Left ventricle myocardium inferior (tissue), 1 donor: ENCODE results near the gene GABRB3. TPM values are rescaled to one million over a fixed set of nuclear protein-coding genes. Genes with fewer than 3 reads are reported as not detected.

Experiments
- DNase-seq: peaks from one replicate; pipeline ENCODE4 v3.0.0-alpha.2; 2020
- H3K27ac ChIP-seq: fragments of 200-600 bp; replicated peaks from 2 replicates; pipeline ENCODE4 v1.8.0; 2021
- H3K27me3 ChIP-seq: fragments of 200-600 bp; 2 replicates; pipeline ENCODE4 v1.8.0; 2021; ENCODE audit warnings: low read depth
- H3K36me3 ChIP-seq: fragments of 200-600 bp; 2 replicates; pipeline ENCODE4 v1.8.0; 2021
- H3K4me1 ChIP-seq: fragments of 200-600 bp; 2 replicates; pipeline ENCODE4 v1.8.0; 2021
- H3K4me3 ChIP-seq: fragments of 200-600 bp; 2 replicates; pipeline ENCODE4 v1.8.0; 2021; ENCODE audit warnings: mild to moderate bottlenecking, moderate library complexity
- H3K9me3 ChIP-seq: fragments of 200-600 bp; replicated peaks from 2 replicates; pipeline ENCODE4 v1.8.0; 2021
- intact Hi-C: fragments of 100-400 bp; cut with micrococcal nuclease; formaldehyde crosslinking; loops from one replicate; pipeline ENCODE4 v1.11.0; 2022
- total RNA-seq: library from RNA; stranded (reverse); fragmentation: NEBNext Ultra II Directional; extraction: Animal tissue kit (Norgen Biotek cat#: 25700); gene quantifications from one replicate; pipeline ENCODE4 v1.2.1, GENCODE V29; 2021
- TF ChIP-seq, protein P1 (sequence below): fragments of 200-600 bp; IDR thresholded peaks from 2 replicates; pipeline ENCODE4 v1.8.0; 2021; ENCODE audit warnings: antibody characterized with exemption, mild to moderate bottlenecking, borderline replicate concordance
- donor health status: DM: no; HTN: yes; CAD: no; lungs with severe emphysema.

Gene GABRB3
- total RNA-seq, 1 donor from 2014 or later, result 2.4 TPM

DNA sequence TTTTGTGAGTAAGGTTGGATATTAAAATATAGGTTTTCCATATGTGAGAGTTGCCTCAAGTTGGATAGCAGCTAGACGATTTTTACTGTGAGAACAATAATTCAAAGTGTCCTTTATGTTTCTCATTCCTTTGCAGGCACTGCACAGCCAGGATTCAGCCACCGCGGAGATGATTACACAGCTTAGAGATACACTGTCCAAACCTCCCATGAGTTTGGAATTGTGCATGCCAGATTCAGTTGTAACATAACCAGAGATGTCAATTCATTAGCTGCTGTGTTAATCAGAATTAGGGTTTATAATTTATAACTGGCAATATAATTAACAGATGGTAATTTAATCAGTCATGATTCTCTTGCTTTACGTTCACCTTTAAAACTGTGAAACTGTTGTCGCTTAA is 132.3 kb downstream of the GABRB3 start:
- H3K9me3 ChIP-seq, result no peaks in the 10 kb centered on the region
- no peak for DNase-seq
- TF ChIP-seq, protein P1, sequence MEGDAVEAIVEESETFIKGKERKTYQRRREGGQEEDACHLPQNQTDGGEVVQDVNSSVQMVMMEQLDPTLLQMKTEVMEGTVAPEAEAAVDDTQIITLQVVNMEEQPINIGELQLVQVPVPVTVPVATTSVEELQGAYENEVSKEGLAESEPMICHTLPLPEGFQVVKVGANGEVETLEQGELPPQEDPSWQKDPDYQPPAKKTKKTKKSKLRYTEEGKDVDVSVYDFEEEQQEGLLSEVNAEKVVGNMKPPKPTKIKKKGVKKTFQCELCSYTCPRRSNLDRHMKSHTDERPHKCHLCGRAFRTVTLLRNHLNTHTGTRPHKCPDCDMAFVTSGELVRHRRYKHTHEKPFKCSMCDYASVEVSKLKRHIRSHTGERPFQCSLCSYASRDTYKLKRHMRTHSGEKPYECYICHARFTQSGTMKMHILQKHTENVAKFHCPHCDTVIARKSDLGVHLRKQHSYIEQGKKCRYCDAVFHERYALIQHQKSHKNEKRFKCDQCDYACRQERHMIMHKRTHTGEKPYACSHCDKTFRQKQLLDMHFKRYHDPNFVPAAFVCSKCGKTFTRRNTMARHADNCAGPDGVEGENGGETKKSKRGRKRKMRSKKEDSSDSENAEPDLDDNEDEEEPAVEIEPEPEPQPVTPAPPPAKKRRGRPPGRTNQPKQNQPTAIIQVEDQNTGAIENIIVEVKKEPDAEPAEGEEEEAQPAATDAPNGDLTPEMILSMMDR, result no peak
- H3K36me3 ChIP-seq, result no peaks in the 10 kb centered on the region
- intact Hi-C loops, result no loop called here
- H3K4me3 ChIP-seq, result no peak overlapping the region
- H3K27me3 ChIP-seq, result no peaks in the 10 kb centered on the region
- peaks cover 4% of the 10 kb centered on the region for H3K4me1 ChIP-seq
- H3K27ac ChIP-seq, result no peak overlapping the region

DNA sequence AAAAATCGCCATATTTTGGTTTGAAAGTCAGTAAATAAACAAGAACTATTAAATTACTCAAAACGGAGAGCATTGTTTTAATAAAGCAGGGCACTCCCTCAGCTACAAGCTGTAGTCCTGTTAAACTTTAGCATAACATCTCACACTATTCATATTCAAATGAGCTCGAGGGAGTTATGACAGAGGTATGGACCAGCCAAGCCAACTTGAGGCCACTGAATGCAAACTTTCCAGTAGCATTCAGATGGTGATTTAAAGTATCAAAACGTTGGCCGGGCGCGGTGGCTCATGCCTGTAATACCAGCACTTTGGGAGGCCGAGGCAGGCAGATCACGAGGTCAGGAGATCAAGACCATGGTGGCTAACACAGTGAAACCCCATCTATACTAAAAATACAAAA is 132.9 kb downstream of the GABRB3 start:
- no peak overlapping the region for H3K4me3 ChIP-seq
- H3K27ac ChIP-seq, result no peak overlapping the region
- peaks cover 4% of the 10 kb centered on the region for H3K4me1 ChIP-seq
- H3K36me3 ChIP-seq, result no peaks in the 10 kb centered on the region
- intact Hi-C loops, result no loop called here
- DNase-seq, result no peak
- H3K27me3 ChIP-seq, result no peaks in the 10 kb centered on the region
- H3K9me3 ChIP-seq, result no peaks in the 10 kb centered on the region
- TF ChIP-seq, protein P1, result no peak

DNA sequence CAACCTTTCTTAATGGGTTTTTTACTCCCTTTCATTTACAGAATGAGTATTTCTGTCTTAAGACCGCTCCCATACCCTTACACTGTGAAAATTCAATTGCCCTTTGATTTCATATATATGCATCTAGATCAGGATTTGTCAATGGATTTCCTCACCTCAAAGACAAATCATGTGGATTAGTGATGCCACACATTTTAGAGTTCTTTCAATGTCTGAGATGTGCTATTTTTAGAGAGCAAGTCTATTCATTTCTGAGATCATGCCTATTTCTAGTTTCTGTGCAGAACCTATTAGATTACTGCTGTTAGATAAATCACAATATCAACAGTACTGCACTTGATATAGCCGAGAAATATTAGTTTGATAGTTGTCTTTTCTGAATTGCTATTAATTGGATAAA is 137.3 kb downstream of the GABRB3 start:
- TF ChIP-seq, protein P1, result no peak
- peaks cover 4% of the 10 kb centered on the region for H3K4me1 ChIP-seq
- intact Hi-C loops, result no loop called here
- DNase-seq, result no peak
- H3K4me3 ChIP-seq, result no peak overlapping the region
- no peaks in the 10 kb centered on the region for H3K9me3 ChIP-seq
- no peaks in the 10 kb centered on the region for H3K36me3 ChIP-seq
- no peak overlapping the region for H3K27ac ChIP-seq
- no peaks in the 10 kb centered on the region for H3K27me3 ChIP-seq

DNA sequence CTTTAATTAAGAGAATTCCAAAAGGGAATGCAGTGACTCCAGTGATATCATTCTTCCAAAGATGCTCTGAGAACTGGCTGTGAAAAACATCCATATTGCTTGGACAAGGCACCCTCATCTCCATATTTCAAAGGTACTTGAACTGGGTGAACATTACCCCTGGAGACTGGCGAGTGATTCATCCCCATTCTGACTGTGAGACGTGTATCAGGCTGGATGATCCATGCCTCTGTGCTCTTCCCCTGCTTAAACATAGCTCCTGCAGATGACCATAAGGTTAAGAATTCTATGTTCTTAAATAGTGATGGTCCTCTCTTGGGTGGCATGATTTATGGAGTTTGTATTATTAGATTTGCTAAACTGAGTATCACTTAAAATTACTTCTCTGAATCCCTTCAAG is 137.8 kb downstream of the GABRB3 start:
- intact Hi-C loops, result no loop called here
- no peak for DNase-seq
- Histone ChIP-seq H3K27ac (no peak overlapping the region), H3K36me3 (no peaks in the 10 kb centered on the region), H3K9me3 (no peaks in the 10 kb centered on the region), H3K4me3 (no peak overlapping the region), H3K4me1 (peaks cover 4% of the 10 kb centered on the region), H3K27me3 (no peaks in the 10 kb centered on the region)
- TF ChIP-seq, protein P1, result no peak

DNA sequence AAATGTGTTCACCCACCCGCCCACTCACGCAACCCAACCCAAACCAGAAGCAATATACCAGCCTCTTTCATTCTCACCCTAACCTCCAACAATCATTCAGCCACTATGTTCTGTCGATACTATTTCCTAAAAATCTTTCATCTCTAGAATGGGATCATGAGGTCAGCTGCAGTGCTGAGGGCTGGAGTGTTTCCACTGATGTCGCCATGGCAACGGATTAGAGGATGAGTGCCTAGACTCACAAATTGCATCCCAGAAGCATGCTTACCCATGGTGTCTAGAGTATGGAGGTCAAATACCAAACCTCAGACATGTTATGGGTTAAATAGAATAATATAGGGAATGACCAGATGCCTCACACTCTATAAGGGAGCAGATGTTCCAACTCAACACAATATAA is 138.5 kb downstream of the GABRB3 start:
- no peaks in the 10 kb centered on the region for H3K36me3 ChIP-seq
- H3K9me3 ChIP-seq, result no peaks in the 10 kb centered on the region
- TF ChIP-seq, protein P1, result no peak
- H3K27ac ChIP-seq, result no peak overlapping the region
- H3K4me1 ChIP-seq, result peaks cover 4% of the 10 kb centered on the region
- DNase-seq, result no peak
- H3K27me3 ChIP-seq, result no peaks in the 10 kb centered on the region
- no peak overlapping the region for H3K4me3 ChIP-seq
- intact Hi-C loops, result no loop called here

DNA sequence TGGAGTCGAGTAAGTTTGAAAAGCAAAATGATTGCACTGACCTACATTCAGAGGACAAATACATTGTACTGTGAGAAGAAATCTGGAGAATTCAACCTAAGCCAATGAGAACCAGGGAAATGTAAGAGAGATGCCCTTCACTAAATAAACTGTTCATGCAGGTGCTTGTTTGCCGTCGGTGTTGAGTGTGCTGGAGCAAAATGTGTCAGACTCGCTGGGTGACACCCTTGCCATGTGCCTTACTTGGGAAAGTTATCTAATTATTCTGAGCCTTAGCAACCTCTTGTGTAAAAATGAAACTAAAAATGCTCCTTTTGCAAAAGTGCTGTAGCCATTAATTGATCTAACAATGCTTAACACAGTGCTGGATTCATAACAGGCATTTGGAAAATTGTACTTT is 140.4 kb downstream of the GABRB3 start:
- TF ChIP-seq, protein P1, result no peak
- Histone ChIP-seq H3K36me3 (no peaks in the 10 kb centered on the region), H3K27me3 (no peaks in the 10 kb centered on the region), H3K9me3 (no peaks in the 10 kb centered on the region), H3K4me1 (peaks cover 4% of the 10 kb centered on the region), H3K4me3 (no peak overlapping the region), H3K27ac (no peak overlapping the region)
- no peak for DNase-seq
- intact Hi-C loops, result no loop called here
